Measurements from ENCODE around the gene CLASRP. TPM values are rescaled to one million over a fixed set of nuclear protein-coding genes. Genes with fewer than 3 reads are reported as not detected.

The CLASRP gene
- total and polyA plus RNA-seq, 2 of the 8 experiments (the other 6 are each of a cell fraction or from before 2014, with no cell fraction given), result 22.3 to 71.7 TPM

GRCh38 chr19:45075301-45076028, 36.6 kb downstream of the CLASRP start:
- H4K91ac ChIP-seq (replicated peaks; ENCODE audit: insufficient read length, low read length), result peak overlapping the region; percentile 22
- no peak overlapping the region for H2BK12ac ChIP-seq (ENCODE audit: low read depth, low read length)
- WGBS, 2 experiments (ENCODE audit: extremely low coverage in 1 of 2, insufficient coverage in 1 of 2, insufficient read length in 1 of 2, insufficient replicate concordance in 2 of 2, low coverage in 1 of 2, low lambda C conversion rate in 2 of 2, missing lambda C conversion rate in 1 of 2), result 2% methylated on average over 12 of the region's 26 CpGs; no CpG with 5 or more reads in 1 of the 2 experiments
- H2BK20ac ChIP-seq (ENCODE audit: low read length), result no peak overlapping the region
- H3K79me2 ChIP-seq (ENCODE audit: control insufficient read depth in 1 of 2, insufficient read depth in 2 of 2, low read length in 2 of 2), result peaks cover 0 to 12% of the 10 kb centered on the region in 2 experiments; a peak in 2 of 4 replicates
- no peak overlapping the region for H3K23ac ChIP-seq (ENCODE audit: insufficient read length)
- no peak overlapping the region for H2BK120ac ChIP-seq (replicated peaks; ENCODE audit: low read depth, low read length)
- H3K4ac ChIP-seq (replicated peaks; ENCODE audit: insufficient read length, low read depth, low read length), result no peak overlapping the region
- peak overlapping the region; percentile 93 to 99 for H3K4me2 ChIP-seq (ENCODE audit: insufficient read depth in 1 of 2, low read depth in 2 of 2, low read length in 2 of 2)
- DNase-seq (ENCODE audit: low read depth in 1 of 2, low spot score in 2 of 2) (peak in 1 of 2 experiments; percentile 80), FAIRE-seq (no peak)
- H3K4me3 ChIP-seq (ENCODE audit: extremely low read depth in 1 of 4, insufficient read depth in 2 of 4, low read depth in 3 of 4, low read length in 4 of 4), result peak overlapping the region; percentile 66 to 88 (median 71)
- POLR2A ChIA-PET (ENCODE audit: partially characterized antibody), result interaction anchor here (0.6 to 8.5 kb wide), 20 partner anchors 8 to 171 kb away, joined by 3 to 230 read pairs (median 4); partner anchors contain the start of gene PPP1R37
- H3K9ac ChIP-seq (replicated peaks in 1 of 4; ENCODE audit: extremely low read depth in 1 of 4, low read depth in 3 of 4, low read length in 3 of 4), result peak overlapping the region in 3 of 4 experiments; percentile 48 to 77 (median 59); a peak in 5 of 7 replicates
- H3K27me3 ChIP-seq (replicated peaks in 1 of 4; ENCODE audit: control insufficient read depth in 3 of 4, extremely low read depth in 1 of 4, insufficient read depth in 3 of 4, low read length in 3 of 4), result no peaks in the 10 kb centered on the region
- H2AK5ac ChIP-seq (ENCODE audit: low read depth, low read length), result no peak overlapping the region
- H3K27ac ChIP-seq (ENCODE audit: low read depth, low read length), result peak overlapping the region; percentile 28; the same call in 1 of the 2 replicates
- H3K56ac ChIP-seq (replicated peaks; ENCODE audit: insufficient read length, low read depth, low read length), result no peak overlapping the region
- no peak overlapping the region for H3K14ac ChIP-seq (ENCODE audit: insufficient read length)
- H2BK15ac ChIP-seq (ENCODE audit: low read length), result no peak overlapping the region; the same call in 1 of the 2 replicates
- peaks cover 13 to 31% (median 16%) of the 10 kb centered on the region in 4 experiments; a peak in 6 of 7 replicates for H3K4me1 ChIP-seq (replicated peaks in 1 of 4; ENCODE audit: control insufficient read depth in 3 of 4, insufficient read depth in 4 of 4, low read length in 3 of 4)
- no peak overlapping the region for H4K5ac ChIP-seq (ENCODE audit: insufficient read length, low read depth, low read length)
- H4K8ac ChIP-seq (ENCODE audit: extremely low read depth, insufficient read depth, low read length), result no peak overlapping the region
- H2BK5ac ChIP-seq (ENCODE audit: low read depth, low read length), result peak overlapping the region; percentile 78; the same call in 1 of the 2 replicates
- H4K20me1 ChIP-seq (replicated peaks in 1 of 2; ENCODE audit: control insufficient read depth in 1 of 2, insufficient read depth in 2 of 2, low read length in 2 of 2), result peaks cover 2 to 4% of the 10 kb centered on the region in 2 experiments
- H3K36me3 ChIP-seq (ENCODE audit: control insufficient read depth in 2 of 4, insufficient read depth in 4 of 4, low read length in 3 of 4), result peaks cover 0 to 22% (median 10%) of the 10 kb centered on the region in 4 experiments; a peak in 6 of 8 replicates
- H3K9me3 ChIP-seq (ENCODE audit: insufficient read depth in 2 of 2, low read depth in 1 of 2, low read length in 1 of 2), result no peaks in the 10 kb centered on the region
- no peak overlapping the region for H2AFZ ChIP-seq (ENCODE audit: low read length)
- peaks cover 17% of the 10 kb centered on the region for H3K23me2 ChIP-seq (ENCODE audit: low read depth, low read length)
- CTCF ChIA-PET (ENCODE audit: partially characterized antibody), result interaction anchor here (0.7 to 2.3 kb wide), 9 partner anchors 9 to 77 kb away, joined by 3 to 12 read pairs (median 6); no protein-coding TSS in a partner anchor
- no peak overlapping the region; the same call in 1 of the 2 replicates for H3K18ac ChIP-seq (ENCODE audit: extremely low read depth, low read length)
- H3K79me1 ChIP-seq (ENCODE audit: low read depth, low read length), result no peaks in the 10 kb centered on the region
- peak in 1 of 2 experiments; percentile 9; a peak in 1 of 4 replicates for TF ChIP-seq SIN3A (conservative IDR thresholded peaks at IDR 0.05 in 1 of 2, IDR thresholded peaks at IDR 0.05 in 1 of 2; ENCODE audit: low read depth in 1 of 2, low read length in 2 of 2)
- TF ChIP-seq NANOG (IDR thresholded peaks at IDR 0.05; ENCODE audit: insufficient read depth, low read depth, low read length, poor library complexity, severe bottlenecking), result no peak
- no peak for TF ChIP-seq SP4 (IDR thresholded peaks at IDR 0.05; ENCODE audit: low read length)
- peak; percentile 15; the same call in 1 of the 2 replicates for TF ChIP-seq TBP (IDR thresholded peaks at IDR 0.05; ENCODE audit: low read depth, low read length)
- TF ChIP-seq SP2 (IDR thresholded peaks at IDR 0.05; ENCODE audit: low read length), result no peak
- TF ChIP-seq, protein P1, sequence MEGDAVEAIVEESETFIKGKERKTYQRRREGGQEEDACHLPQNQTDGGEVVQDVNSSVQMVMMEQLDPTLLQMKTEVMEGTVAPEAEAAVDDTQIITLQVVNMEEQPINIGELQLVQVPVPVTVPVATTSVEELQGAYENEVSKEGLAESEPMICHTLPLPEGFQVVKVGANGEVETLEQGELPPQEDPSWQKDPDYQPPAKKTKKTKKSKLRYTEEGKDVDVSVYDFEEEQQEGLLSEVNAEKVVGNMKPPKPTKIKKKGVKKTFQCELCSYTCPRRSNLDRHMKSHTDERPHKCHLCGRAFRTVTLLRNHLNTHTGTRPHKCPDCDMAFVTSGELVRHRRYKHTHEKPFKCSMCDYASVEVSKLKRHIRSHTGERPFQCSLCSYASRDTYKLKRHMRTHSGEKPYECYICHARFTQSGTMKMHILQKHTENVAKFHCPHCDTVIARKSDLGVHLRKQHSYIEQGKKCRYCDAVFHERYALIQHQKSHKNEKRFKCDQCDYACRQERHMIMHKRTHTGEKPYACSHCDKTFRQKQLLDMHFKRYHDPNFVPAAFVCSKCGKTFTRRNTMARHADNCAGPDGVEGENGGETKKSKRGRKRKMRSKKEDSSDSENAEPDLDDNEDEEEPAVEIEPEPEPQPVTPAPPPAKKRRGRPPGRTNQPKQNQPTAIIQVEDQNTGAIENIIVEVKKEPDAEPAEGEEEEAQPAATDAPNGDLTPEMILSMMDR (IDR thresholded peaks at IDR 0.05; ENCODE audit: control extremely low read depth in 1 of 3, insufficient read depth in 1 of 3, low read depth in 1 of 3, low read length in 3 of 3), result no peak
- TF ChIP-seq ZNF274 (IDR thresholded peaks at IDR 0.05; ENCODE audit: borderline replicate concordance, extremely low read depth, low read length), result no peak
- TF ChIP-seq HDAC2 (IDR thresholded peaks at IDR 0.05; ENCODE audit: borderline replicate concordance in 1 of 2, low read depth in 2 of 2, low read length in 2 of 2), result peak; percentile 35 to 76; a peak in 2 of 4 replicates

Data from H1 (cell line).